ENCODE results near the gene BSPRY.
"Not testable (repeated sequence)": the region's sequence is repeated elsewhere in the genome, so short reads cannot be mapped to it uniquely, and the experiment has no call there.

BSPRY gene

DNA sequence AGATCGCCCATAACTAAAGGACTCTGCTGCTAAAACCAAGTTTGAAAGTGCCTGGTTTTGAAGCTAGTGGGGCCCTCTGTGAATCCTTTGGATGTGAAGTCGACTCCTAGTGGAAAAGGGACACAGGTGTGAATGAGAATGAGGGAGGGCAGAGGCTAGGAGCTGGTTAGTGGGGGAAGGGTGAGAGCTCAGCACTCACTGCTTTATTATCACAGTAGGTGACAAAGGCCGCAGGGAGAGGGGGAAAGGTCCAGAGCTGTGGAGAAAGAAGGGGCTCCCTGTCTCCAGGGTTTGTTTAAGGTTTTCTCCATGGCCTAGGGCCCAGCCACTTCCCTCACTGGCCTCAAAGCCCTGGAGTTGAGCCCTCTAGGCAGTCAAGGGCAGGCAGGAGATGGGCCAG lies 23.9 kb downstream of the BSPRY start:
- TF ChIP-seq, protein P1, sequence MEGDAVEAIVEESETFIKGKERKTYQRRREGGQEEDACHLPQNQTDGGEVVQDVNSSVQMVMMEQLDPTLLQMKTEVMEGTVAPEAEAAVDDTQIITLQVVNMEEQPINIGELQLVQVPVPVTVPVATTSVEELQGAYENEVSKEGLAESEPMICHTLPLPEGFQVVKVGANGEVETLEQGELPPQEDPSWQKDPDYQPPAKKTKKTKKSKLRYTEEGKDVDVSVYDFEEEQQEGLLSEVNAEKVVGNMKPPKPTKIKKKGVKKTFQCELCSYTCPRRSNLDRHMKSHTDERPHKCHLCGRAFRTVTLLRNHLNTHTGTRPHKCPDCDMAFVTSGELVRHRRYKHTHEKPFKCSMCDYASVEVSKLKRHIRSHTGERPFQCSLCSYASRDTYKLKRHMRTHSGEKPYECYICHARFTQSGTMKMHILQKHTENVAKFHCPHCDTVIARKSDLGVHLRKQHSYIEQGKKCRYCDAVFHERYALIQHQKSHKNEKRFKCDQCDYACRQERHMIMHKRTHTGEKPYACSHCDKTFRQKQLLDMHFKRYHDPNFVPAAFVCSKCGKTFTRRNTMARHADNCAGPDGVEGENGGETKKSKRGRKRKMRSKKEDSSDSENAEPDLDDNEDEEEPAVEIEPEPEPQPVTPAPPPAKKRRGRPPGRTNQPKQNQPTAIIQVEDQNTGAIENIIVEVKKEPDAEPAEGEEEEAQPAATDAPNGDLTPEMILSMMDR (IDR thresholded peaks at IDR 0.05; ENCODE audit: poor library complexity, severe bottlenecking) = no peak
- no peak for ATAC-seq (ENCODE audit: low read depth)
- DNase-seq (ENCODE audit: low spot score) = no peak

DNA sequence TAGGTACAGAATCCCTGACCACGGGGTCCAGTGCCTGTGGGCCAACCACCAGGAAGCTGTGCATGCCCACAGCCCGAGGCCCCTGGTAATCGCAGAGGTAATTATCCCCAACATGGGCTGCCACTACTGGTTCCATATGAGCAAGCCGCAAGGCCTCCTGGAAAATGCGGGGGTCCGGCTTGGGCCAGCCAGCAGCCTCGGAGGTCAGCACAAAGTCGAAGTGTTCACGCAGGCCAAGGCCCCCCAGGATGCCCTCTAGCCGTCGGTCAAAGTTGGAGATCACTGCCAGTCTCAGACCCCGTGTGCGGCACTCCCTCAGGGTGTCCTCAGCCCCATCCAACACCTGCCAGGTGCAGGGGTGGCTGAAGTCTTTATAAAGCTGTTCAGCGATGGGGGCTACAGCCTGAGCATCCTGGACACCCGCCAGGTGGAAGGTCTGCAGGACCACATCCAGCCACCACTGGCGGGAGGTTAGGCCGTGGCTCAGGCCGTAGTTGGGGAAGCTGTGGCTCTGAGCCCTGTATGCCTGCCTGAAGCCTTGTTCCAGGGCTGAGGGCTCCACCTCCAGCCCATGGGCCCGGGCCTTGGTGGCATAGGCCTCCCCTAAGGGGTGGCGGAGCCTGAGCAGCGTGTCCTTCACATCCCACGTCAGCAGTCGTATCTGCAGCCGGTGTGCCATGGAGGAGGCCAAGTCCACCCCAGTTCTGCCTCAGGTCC lies 24.5 kb downstream of the BSPRY start:
- DNase-seq (ENCODE audit: low spot score) (no peak), ATAC-seq (ENCODE audit: low read depth) (no peak)
- Histone ChIP-seq H3K4me3 (ENCODE audit: severe bottlenecking) (no peak overlapping the region), H3K27me3 (ENCODE audit: insufficient read depth, poor library complexity, severe bottlenecking) (no peaks in the 10 kb centered on the region), H3K36me3 (ENCODE audit: low read depth) (no peaks in the 10 kb centered on the region), H3K9me3 (ENCODE audit: severe bottlenecking) (no peaks in the 10 kb centered on the region), H3K27ac (ENCODE audit: poor library complexity, severe bottlenecking) (no peak overlapping the region), H3K4me1 (ENCODE audit: insufficient read depth, poor library complexity, severe bottlenecking) (no peaks in the 10 kb centered on the region)
- TF ChIP-seq, protein P1 (IDR thresholded peaks at IDR 0.05; ENCODE audit: poor library complexity, severe bottlenecking) = no peak

More for the DNA sequence above, 23.9 kb downstream of the BSPRY start:
- H3K4me3 ChIP-seq (ENCODE audit: severe bottlenecking) = no peak overlapping the region
- no peaks in the 10 kb centered on the region for H3K9me3 ChIP-seq (ENCODE audit: severe bottlenecking)
- H3K36me3 ChIP-seq (ENCODE audit: low read depth) = no peaks in the 10 kb centered on the region
- H3K27ac ChIP-seq (ENCODE audit: poor library complexity, severe bottlenecking) = no peak overlapping the region
- H3K27me3 ChIP-seq (ENCODE audit: insufficient read depth, poor library complexity, severe bottlenecking) = no peaks in the 10 kb centered on the region
- no peaks in the 10 kb centered on the region for H3K4me1 ChIP-seq (ENCODE audit: insufficient read depth, poor library complexity, severe bottlenecking)

DNA sequence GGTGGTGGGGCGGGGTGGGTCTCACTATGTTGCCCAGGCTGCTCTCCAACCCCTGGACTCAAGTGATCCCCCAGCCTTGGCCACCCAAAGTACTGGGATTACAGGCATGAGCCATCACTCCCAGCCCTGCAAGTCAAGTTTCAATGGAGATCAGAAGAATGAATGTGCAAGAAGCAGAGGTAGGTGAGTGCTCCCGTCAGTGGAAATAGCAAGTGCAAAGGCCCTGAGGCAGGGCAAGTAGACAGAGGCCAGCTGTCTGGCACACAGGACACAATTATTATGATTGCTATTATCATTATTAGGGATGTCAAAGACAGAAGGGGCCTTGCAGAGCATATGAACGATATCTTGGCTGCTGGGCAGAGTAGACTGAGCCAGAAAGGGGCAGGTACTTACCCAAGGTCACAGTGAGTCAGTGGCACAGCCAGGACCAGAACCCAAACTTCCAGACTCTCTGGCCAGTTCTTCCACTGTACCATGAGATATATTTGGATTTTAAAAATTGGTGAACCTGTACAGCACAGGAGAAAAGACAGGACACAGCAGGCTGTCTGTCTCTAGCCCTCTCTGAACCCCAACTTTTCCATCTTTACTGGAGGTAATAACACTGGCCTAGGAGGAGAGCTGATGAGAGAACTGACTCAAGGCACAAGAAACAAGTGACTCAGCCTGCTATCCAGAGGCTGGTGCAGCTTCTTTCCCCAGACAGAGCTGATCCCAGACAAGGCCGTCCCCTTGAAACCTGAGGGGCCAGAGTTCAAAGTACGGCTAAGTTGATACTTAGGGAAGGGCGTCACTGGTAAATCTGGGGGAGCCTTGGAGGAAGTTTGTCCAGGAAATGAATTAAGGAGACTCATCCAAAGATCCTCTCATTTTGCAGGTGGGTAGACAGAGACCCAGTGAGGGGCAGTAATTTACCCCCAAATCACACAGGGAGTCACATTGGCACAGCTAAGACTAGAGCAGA lies 26.0 kb downstream of the BSPRY start:
- no peak for DNase-seq (ENCODE audit: low spot score)
- no peak overlapping the region for H3K27ac ChIP-seq (ENCODE audit: poor library complexity, severe bottlenecking)
- TF ChIP-seq, protein P1 (IDR thresholded peaks at IDR 0.05; ENCODE audit: poor library complexity, severe bottlenecking) = no peak

DNA sequence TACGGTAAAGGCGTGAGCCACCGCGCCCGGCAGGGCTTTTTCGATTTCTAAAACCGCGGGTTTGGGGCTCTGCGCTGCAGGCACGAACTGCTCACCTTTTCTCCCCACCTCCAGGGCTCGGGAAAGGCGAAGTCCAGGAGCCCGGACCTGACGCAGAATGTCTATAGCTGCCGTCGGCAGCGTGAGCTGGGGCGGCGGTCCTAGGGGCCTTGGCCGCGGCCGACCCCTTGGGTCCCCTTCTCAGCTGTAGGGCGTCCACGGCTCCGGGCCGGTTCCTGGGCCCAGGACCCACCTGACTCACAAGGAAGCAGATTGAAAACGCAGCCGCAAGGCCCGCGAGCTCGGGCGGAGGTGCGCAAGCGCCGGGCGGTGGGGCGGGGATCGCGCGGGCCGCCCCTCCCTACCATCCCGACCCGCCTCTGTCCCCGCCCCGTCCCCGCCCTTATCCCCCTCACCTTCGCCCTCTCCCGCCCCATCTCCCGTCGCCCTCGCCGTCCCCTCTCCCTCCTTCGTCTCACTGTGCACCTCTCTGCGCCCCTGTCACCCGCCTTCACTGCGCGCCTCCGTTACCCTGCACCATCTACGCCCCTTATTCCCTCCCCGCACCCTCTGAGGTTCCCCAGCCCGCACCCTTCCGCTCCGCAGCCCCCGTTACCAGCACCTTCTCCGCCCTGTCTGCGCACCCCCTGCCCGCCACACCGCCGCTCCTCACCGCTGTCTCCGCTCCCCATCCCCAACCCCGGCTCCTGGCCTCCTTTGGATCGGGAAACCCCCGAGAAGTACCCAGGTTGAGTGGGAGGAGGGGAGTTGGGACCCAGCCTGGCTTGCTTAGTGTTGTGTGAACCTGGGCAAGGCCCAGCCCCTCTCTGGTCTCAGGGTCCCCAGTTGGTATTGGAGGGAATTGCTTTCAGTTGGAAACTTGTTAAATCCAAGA lies 27.6 kb downstream of the BSPRY start, which contains the start of gene HDHD3:
TSS of gene HDHD3 (minus strand) at position 353 of the 934 bp plus-strand sequence. CDS start 2,632 bp downstream, outside the sequence.
- TF ChIP-seq, protein P1 (IDR thresholded peaks at IDR 0.05; ENCODE audit: poor library complexity, severe bottlenecking) = no peak
- DNase-seq (ENCODE audit: low spot score) (no peak), ATAC-seq (ENCODE audit: low read depth) (peak; percentile 94)
- Histone ChIP-seq H3K4me3 (ENCODE audit: severe bottlenecking) (peak within 1 kb of the TSS; percentile 67), H3K36me3 (ENCODE audit: low read depth) (no peaks in the 10 kb centered on the region), H3K27ac (ENCODE audit: poor library complexity, severe bottlenecking) (peak within 1 kb of the TSS; percentile 39), H3K4me1 (ENCODE audit: insufficient read depth, poor library complexity, severe bottlenecking) (no peaks in the 10 kb centered on the region), H3K9me3 (ENCODE audit: severe bottlenecking) (no peaks in the 10 kb centered on the region), H3K27me3 (ENCODE audit: insufficient read depth, poor library complexity, severe bottlenecking) (no peaks in the 10 kb centered on the region)

More for the DNA sequence above, 26.0 kb downstream of the BSPRY start:
- no peaks in the 10 kb centered on the region for H3K4me1 ChIP-seq (ENCODE audit: insufficient read depth, poor library complexity, severe bottlenecking)
- H3K36me3 ChIP-seq (ENCODE audit: low read depth) = no peaks in the 10 kb centered on the region
- no peaks in the 10 kb centered on the region for H3K27me3 ChIP-seq (ENCODE audit: insufficient read depth, poor library complexity, severe bottlenecking)
- no peaks in the 10 kb centered on the region for H3K9me3 ChIP-seq (ENCODE audit: severe bottlenecking)
- H3K4me3 ChIP-seq (ENCODE audit: severe bottlenecking) = no peak overlapping the region
- no peak for ATAC-seq (ENCODE audit: low read depth)

DNA sequence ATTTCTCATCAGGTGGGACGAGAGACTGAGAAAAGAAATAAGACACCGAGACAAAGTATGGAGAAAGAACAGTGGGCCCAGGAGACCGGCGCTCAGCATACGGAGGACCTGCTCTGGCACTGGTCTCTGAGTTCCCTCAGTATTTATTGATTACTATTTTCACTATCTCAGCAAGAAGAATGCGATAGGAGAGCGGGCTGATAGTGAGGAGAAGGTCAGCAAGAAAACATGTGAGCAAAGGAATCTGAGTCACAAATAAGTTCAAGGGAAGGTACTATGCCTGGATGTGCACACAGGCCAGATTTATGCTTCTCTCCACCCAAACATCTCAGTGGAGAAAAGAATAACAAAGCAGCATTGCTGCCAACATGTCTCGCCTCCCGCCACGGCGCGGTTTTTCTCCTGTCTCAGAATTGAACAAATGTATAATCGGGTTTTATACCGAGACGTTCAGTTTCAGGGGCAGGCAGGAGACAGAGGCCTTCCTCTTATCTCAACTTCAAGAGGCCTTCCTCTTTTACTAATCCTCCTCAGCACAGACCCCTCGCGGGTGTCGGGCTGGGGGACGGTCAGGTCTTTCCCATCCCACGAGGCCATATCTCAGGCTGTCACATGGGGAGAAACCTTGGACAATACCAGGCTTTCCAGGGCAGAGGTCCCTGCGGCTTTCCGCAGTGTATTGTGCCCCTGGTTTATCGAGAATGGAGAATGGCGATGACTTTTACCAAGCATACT lies 29.9 kb downstream of the BSPRY start:
- not testable (repeated sequence) for H3K4me1 ChIP-seq (ENCODE audit: insufficient read depth, poor library complexity, severe bottlenecking); DNase-seq (ENCODE audit: low spot score); H3K27ac ChIP-seq (ENCODE audit: poor library complexity, severe bottlenecking); H3K27me3 ChIP-seq (ENCODE audit: insufficient read depth, poor library complexity, severe bottlenecking); ATAC-seq (ENCODE audit: low read depth); H3K36me3 ChIP-seq (ENCODE audit: low read depth); H3K9me3 ChIP-seq (ENCODE audit: severe bottlenecking); H3K4me3 ChIP-seq (ENCODE audit: severe bottlenecking)

DNA sequence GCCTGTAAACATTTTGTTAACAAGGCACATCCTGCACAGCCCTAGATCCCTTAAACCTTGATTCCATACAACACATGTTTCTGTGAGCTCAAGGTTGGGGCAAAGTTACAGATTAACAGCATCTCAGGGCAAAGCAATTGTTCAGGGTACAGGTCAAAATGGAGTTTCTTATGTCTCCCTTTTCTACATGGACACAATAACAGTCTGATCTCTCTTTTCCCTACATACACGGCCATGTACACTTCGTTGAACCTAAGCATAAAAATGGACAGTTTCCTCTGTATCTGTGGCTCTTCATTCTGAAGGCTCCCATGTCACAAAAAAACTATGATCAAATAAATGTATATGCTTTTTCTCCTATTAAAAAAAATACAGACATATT lies 30.5 kb downstream of the BSPRY start:
- H3K4me1 ChIP-seq (ENCODE audit: insufficient read depth, poor library complexity, severe bottlenecking); H3K36me3 ChIP-seq (ENCODE audit: low read depth); H3K4me3 ChIP-seq (ENCODE audit: severe bottlenecking); H3K27me3 ChIP-seq (ENCODE audit: insufficient read depth, poor library complexity, severe bottlenecking); H3K9me3 ChIP-seq (ENCODE audit: severe bottlenecking); DNase-seq (ENCODE audit: low spot score); ATAC-seq (ENCODE audit: low read depth); H3K27ac ChIP-seq (ENCODE audit: poor library complexity, severe bottlenecking): not testable (repeated sequence)

Measured in RWPE2 (cell line).